GM19372 (cell line): ENCODE measurements around the gene STX12.
"Not testable (repeated sequence)": the region's sequence is repeated elsewhere in the genome, so short reads cannot be mapped to it uniquely, and the experiment has no call there.

Experiments
- ATAC-seq: cut with Tn5 transposase; IDR thresholded peaks from one replicate; pipeline ENCODE4 v1.9.1; 2021; ENCODE audit warnings: mild to moderate bottlenecking, low read depth, moderate library complexity; ENCODE audit not compliant: unreplicated experiment

The STX12 gene

GRCh38 chr1:27864264-27864895, 91.4 kb downstream of the STX12 start:
- no peak for ATAC-seq

- ATAC-seq: no peak
Measured at GRCh38 chr1:27865821-27866220, 92.8 kb downstream of the STX12 start.

GRCh38 chr1:27868556-27868931, 95.5 kb downstream of the STX12 start:
- no peak for ATAC-seq

GRCh38 chr1:27868932-27869718, 96.1 kb downstream of the STX12 start:
- ATAC-seq: no peak

- ATAC-seq: no peak
Measured at GRCh38 chr1:27869719-27870085, 96.7 kb downstream of the STX12 start.

GRCh38 chr1:27871076-27871475, 98.1 kb downstream of the STX12 start:
- not testable (repeated sequence) for ATAC-seq

GRCh38 chr1:27872059-27872801, 99.2 kb downstream of the STX12 start, which contains the start of gene THEMIS2:
THEMIS2 (plus strand) TSS chr1:27872544; CDS start chr1:27872572, 28 bp downstream.
- ATAC-seq: no peak

- ATAC-seq: no peak
Measured at GRCh38 chr1:27872802-27873551, 100.0 kb downstream of the STX12 start.

- no peak for ATAC-seq
Measured at GRCh38 chr1:27873671-27874384, 100.8 kb downstream of the STX12 start.
